Pulmonary artery endothelial cell (primary cell): ENCODE measurements around the gene SHH. TPM values are rescaled to one million over a fixed set of nuclear protein-coding genes. Genes with fewer than 3 reads are reported as not detected.

Experiments used
- DNase-seq: peaks from one replicate; pipeline ENCODE4 v3.0.0-alpha.2; 2011; ENCODE audit warnings: low read depth, low spot score
- total RNA-seq: library from RNA; depleted of rRNA; stranded (reverse); fragments of >200 nt; gene quantifications from 2 replicates; pipeline ENCODE4 v1.2.3, GENCODE V29; 2014

SHH gene
- total RNA-seq, 1 donor from 2014 or later = 0.20 TPM

- DNase-seq = no peak
Measured at GRCh38 chr7:155807065-155807671, 5.1 kb downstream of the SHH start.

GRCh38 chr7:155806096-155806871, 6.0 kb downstream of the SHH start:
- no peak for DNase-seq

GRCh38 chr7:155805826-155806095, 6.5 kb downstream of the SHH start:
- no peak for DNase-seq

- peak; percentile 19 for DNase-seq
Measured at GRCh38 chr7:155804897-155805825, 7.1 kb downstream of the SHH start.

- DNase-seq = no peak
Measured at GRCh38 chr7:155804431-155804831, 7.8 kb downstream of the SHH start.

- DNase-seq = no peak
Measured at GRCh38 chr7:155803418-155804376, 8.6 kb downstream of the SHH start.

- DNase-seq = no peak
Measured at GRCh38 chr7:155802906-155803417, 9.3 kb downstream of the SHH start.

- no peak for DNase-seq
Measured at GRCh38 chr7:155802291-155802690, 10.0 kb downstream of the SHH start.

GRCh38 chr7:155800741-155801267, 11.5 kb downstream of the SHH start:
- DNase-seq = no peak

GRCh38 chr7:155800301-155800700, 12.0 kb downstream of the SHH start:
- no peak for DNase-seq

DNA sequence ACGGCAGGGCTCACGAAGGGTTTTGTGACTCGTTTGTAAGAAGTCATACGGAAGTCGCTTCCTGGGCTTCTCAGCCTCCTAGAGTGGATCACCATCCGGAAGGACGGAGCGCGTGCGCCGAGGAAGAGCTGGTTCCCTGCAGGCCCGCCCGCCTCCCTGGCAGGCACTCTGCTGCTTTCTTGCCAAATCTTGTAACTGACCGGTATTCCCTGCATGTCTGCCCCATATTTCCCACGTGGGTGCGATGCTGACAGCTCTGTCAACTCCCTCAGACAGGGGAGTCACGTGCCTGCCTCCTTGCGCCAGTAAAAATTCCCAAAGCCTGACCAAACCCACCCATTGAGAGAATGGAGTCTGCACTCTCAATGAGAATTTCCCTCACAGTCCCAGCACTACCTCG, 12.7 kb downstream of the SHH start:
- no peak for DNase-seq

DNA sequence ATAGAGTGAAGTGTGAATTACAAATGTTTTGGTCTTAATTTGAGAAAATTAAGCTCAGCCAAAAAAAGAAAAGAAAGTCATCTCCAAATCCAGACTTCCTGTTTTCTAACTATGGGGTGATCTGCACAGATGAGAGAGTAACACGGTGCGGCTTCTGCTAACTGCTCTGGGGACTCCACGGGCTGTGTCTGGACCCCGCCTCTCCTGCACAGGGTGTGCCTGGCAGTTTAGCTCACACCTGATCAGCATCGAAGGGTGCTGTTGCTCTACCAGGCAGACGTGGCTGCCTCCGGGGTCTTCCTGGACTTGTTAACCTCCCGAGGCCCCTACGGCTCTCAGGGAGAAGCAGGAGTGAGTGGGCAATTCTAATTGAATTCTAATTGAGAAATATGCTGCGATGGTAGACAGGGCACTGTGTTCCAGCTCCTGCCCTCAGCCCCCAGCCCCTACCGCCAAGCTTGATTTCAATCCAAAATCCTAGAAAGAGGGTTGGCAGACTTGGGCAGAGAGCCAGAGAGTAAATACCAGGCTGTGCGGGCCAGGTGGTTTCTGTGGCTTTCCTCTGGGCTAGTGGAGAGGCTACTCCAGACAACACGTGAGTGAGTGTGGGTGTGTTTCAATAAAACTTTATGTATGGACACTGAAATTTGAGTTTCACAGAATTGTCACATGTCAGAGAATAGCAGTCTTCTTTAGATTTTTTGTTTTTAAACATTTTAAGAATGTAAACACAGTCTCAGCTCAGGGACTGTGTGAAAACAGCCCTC, 13.4 kb downstream of the SHH start:
- DNase-seq = no peak

DNA sequence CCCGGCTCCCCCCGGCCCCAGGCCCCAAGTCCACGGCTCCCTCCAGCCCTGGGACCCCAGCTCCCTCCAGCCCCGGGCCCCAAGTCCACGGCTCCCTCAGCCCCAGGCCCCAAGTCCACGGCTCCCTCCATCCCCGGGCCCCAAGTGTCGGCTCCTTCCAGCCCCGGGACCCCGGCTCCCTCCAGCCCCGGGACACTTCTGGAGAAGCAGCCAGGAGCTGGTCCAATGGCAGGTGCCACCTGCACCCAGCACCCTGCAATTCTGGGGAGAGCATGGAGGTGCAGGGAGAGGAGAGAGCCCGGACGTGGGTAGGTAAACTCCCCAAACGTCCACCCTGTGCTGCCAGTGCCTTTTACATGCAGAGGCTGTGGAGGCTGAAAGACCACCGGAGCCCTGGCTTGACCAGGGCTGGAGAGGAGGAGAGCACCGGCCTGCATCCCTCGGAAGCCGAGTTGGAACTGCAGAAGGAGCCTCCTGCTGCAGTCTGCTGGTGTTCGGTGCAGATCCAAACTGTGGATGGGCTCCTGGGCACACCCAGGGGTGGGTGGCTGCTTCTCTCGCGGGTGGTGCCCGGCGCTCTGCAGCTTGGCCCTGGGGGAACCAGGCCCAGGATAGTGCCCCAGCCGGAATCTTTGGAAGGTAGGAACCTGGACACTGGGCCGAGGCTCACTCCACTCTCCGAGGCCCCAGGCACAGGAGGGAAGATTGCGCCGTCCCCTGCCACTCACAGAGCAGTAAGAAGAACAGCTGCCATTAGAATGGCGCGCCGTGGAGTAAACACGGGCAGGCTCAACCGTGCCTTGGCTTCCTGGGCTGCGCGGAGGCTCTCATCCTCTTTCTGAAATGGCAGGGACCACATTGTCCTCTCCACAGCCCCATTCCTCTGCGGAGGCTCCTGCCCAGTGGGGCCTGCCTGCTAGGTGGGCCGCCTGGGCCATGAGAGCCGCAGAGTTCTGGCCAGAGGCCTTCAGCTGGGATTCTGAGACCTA, 14.7 kb downstream of the SHH start:
- no peak for DNase-seq

DNA sequence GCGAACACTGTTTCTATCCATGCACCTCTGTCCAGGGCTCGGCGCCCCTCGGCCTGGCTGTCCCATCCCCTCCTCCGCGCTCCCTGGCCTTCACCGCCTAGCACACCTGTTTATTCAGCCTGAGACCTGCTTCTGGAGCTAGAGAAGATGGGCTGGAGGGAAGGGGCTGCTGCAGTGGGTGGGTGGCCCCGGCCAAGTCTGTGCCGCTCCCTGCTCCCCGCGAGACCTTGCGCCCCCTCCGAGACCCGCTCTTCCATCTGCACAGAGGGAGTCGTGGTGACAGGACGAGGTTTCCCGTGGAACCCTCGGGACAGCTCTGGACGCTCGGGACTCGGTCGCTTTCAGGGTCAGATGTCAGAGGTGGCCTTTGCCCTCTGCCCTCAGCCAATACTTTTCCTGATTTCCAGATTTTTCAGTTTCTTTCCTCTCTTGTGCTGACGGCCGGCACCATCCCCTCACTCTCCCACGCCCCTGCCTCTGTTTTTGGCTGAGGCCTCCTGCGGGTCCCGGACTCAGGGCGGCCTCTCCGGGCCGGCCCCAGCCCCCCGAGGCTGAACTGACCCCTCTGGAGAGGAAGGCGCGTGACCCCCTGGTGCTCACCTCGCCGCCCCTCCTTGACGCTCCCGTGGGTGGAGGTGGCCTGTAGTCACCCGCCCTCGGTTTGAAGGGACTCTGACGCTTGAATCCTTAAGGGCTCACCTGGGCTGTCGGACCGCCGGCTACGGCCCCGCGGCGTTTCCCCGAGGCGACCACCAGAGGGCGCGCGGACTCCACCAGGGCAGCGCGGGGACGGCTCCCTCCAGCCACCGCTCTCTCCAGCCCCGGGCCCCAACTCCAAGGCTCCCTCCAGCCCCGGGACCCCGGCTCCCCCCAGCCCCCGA, 15.6 kb downstream of the SHH start:
- DNase-seq = no peak

DNA sequence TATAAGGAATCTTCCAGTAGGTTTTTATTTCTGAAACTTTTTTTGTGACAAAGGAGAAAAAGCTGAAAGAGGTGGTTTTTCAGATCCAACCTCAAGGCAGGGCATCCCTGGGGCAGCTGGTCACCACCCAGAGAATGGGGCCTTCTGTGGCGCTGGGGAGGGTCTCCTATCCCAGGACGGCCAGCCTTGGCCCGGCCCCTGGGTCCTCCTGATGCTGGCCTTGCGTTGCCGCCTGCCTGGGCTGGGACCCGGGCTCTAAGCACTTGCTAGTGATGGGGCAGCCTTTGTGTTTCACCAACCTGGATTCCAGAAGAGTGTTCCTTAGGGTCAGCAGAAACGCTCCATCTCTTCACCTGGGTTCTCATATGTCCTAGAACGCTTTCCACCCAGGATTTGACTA, 16.3 kb downstream of the SHH start:
- DNase-seq = no peak

DNA sequence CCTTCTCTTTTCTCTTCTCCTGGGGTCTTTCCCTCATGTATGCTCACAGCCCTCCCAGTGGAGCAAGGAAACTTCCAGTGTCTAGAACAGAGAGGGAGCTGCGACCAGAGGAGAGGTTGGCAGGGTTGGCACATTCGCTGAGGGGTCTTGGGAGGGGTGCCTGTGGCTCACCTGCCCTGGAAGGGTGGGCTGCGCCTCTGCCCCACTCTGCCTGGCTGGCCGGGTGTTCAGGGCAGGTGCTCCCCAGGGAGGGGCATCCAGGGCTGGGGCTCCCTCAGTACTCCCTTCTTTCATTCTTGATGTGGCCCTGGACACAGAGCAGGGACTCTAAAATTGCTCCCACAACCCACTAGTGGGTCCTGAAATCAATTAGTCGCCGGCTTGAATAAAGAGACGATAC, 16.9 kb downstream of the SHH start:
- no peak for DNase-seq

GRCh38 chr7:155794196-155794595, 18.1 kb downstream of the SHH start:
- DNase-seq = no peak

DNA sequence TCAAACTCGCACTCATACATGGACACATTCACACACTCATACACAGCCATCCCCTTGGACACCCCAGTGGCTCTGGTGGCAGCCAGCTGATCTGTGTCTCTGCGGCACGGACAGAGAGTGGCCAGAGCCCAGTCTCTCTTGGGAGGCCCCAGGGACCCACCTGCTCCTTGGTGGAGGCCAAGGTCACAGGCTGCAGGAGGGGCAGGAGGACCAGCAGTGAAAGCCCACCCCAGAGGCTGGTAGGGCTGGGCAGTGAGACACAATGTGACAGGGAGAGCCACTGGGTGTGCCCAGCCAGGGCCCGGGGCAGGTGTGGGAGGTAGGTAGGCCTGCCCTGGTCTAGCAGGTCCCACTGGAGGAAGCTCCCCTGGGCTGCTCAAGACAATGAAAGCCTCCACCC, 18.5 kb downstream of the SHH start:
- DNase-seq = no peak
